Stimulated activated CD4-positive, alpha-beta T cell treated with anti-CD3 and anti-CD28 coated beads, Interleukin-12 subunit alpha, Interleukin-12 subunit beta, amount 100 ng/mL, for 24 hours (primary cell): Measurements from ENCODE around the gene MAP3K9.
"Not testable (repeated sequence)": the region's sequence is repeated elsewhere in the genome, so short reads cannot be mapped to it uniquely, and the experiment has no call there.

Source experiments
- DNase-seq, 2 experiments: peaks; one replicate each; pipeline ENCODE4 v3.0.0-alpha.2; 2020; ENCODE audit warnings: low read depth in 2 of 2

Gene MAP3K9

DNA sequence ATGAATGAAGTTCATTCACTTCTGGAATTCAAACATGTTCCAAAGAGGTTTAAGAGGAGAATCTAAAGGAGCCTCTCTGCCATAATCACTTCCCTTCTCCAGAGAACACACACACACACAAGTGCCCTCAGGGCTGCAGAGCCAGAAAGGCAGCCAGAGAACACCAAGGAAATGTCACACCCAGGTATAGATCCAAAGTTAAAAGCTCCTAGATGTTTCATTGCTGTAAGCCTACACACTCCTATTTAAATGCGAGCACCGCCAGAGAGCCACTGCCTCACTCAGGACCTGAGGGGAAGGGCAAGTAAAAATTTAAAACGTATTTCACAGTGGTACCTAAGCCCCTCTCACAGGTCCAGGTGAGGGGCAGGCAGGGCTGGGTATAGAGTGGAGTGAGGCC is 85.2 kb downstream of the MAP3K9 start:
- DNase-seq, result no peak

DNA sequence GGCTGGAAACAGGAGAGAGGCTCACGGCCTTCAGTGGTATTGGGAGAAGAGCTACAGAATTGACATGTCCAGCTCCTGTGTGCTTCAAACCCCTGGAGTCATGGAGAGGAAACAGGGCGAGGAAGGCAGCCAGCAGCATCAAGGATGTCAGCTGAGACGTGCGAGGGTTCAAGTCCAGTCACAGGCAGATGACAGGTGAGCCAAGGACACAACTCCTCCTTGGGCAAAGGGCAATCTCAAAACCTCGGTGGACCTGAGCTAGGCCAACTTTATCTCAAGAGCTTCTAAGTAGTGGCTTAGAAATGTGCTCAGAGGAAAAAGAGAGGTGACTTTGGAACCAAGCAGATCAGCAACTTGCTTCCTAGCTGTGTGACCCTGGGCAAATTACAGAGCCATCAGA is 86.0 kb downstream of the MAP3K9 start:
- DNase-seq, result no peak

DNA sequence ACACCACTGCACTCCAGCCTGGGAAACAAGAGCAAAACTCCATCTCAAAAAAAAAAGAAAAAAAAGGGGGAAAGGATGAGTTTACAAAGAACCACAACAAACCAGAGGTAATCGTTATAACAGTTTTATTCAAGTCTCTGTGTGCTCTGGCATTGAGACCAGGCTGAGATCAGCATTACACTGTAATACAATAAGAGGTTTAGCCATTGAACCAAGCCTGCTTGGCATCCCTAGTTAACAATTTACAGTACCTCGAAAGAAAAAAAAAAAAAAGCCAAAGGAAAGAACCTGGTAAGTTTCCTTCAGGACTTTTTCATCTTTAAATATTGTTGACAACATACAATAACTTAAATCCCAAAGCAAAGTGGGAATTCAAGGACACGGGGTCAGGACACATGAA is 86.9 kb downstream of the MAP3K9 start:
- DNase-seq, result no peak

DNA sequence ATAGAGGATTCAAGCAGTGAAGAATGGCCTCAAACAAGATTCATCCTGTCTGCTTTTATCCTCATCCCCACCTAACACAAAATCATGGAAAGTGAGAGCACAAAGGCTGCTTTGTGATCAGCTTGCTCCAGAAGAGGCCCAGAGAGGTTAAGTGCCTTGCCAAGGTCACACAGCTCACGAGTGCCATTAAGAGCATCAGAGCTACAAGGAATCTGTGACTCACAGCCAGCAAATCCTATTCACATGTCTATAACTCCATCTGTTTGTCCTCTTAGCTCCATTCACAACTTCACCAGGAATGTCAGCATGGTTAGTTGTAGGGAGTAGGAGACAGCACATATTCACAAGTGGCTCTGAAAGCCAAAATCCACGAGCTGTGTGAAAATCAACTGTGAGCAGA is 87.8 kb downstream of the MAP3K9 start:
- no peak for DNase-seq

DNA sequence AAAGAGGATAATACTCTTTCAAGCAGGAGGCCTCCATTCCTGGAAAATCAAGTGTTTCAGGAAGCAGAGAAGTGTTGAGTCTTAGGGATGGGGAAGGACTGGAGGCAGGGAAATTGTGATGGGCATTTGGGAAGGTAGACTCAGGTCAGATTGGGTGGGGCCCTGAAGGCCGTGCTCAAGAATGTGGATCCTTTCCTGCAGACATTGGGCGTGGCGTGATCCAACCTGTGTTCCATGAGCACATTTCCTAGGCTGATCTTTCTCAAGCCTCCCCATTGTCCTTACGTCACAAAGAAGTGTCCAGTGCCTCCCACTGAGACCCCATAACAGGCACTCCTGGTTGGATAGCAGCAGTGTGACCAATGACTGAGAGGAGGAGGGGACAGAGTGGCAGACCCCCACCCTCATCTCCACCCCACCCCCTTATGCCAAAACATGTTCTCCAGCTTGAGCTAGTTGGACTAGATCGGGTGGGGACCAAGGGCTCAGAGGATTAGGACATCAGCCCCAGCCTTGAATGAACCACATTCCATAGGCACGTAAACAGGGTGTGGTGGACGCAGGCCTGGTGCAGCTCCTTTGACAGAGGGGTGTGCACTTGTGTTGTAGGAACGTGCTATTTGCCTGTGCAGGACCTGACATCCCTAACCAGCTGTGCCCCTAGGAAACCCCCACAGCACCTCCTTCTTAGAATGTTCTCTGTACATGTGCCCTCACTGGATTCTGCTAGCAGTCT is 90.8 kb downstream of the MAP3K9 start:
- DNase-seq, result no peak

DNA sequence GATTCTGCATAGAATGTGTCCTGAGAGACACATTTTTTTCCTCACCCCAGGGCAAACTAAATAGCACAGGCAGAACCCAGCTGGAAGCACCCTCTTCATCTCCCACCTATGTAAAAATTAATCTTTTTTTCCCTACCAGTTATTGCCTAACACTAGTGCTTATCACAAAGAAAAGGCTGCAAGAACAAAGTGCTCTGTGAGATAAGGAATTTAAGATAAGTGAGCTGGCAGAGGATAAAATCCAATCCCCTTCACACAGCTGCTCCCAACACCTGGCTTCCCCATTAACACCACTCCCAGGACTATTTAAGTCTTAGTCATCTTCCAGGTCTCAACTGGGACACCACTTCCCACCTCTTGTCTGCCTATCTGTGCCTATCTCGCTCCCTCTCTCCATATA is 92.4 kb downstream of the MAP3K9 start:
- no peak for DNase-seq

DNA sequence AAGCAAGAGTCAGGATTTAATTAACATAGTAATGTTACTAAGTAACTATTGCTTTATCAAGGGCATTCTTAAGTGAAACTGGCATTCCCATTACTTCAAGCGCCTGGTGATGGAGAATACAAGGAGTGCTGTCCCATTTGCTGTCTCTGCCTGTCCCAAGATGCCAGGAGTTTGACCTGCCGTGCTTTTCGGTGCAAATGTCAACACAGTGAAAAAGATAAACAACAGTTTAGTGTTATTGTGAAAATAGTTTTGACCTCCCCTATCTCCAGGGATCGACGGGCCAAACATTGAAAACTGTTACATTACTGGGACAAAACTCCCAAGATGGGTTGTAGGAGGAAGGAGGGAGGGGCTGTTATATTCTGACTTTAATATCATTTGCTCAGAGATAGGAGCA is 92.8 kb downstream of the MAP3K9 start:
- DNase-seq, result no peak

DNA sequence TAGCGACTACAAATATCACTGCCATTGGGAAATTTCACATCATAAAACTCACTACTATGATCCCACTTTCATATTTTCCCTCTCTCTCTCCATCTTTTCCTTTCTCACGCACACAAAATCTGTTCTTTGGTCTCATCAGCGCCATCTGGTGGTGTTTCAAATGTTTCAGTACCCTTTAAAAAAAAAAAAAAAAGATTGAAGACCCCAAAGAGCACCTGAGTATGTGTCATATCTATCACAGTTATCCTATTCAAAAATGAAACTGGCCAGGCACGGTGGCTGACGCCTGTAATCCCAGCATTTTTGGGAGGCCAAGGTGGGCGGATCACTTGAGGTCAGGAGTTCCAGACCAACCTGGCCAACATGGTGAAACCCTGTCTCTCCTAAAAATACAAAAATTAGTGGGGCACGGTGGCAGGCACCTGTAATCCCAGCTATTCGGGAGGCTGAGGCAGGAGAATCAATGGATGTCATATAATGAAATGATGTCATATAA is 95.2 kb downstream of the MAP3K9 start:
- DNase-seq, result peak in 1 of 2 experiments; percentile 33

DNA sequence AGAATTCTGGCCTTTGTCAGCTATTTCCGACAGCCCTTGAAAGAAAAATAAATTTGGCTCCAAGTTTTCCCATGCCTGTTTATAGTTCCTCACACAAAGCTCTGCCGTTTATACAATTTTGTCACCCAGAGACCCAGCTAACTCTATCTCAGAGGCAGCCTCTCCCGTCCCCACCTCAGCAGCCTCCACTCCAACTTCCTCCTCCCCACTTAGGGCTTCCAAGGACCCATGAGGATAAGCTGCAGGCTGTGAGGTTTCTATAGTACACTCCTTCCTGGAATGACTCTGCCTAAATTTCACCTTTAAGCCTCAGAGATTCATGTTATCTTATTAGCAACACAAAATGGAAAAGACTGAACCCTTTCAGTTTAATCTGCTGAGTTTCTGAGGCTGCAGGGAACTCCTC is 95.8 kb downstream of the MAP3K9 start:
- no peak for DNase-seq

DNA sequence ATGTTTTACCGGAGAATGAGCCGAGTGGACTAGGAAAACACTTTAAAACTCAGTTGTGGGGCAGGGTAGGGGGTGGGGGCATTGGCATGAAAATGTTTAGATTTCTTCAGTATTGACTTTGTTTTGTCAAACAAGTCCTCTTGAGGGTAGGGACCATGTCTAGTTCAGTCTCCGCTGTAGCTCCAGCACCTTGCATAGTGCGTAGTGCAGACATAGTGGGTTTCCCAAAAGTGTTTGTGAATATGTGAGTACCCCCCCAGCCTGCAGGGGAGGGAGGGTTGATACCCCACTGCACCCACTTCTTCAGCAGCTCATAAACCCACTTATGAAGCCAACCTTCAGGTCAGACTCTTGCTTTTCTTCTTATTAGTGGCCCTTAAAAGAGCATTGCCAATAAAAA is 96.2 kb downstream of the MAP3K9 start:
- DNase-seq, result no peak

DNA sequence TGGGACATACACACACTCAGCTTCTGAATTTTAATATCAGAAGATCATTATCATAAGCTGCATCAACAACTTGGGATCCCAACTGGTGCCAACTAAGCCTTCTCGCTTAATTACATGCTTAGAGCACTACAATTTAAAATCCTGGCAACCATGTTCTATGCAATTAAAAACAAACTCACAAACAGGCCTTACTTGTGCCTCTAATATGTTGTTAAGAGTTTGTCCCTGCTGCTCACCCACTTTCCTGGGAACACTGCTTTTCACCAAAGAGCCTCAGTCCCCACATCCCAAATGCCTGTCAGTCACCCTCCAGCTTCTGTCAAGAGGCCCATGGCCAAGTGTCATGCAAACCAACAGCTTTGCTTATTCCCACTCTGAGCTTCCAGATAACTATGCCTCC is 97.9 kb downstream of the MAP3K9 start:
- DNase-seq, result no peak

DNA sequence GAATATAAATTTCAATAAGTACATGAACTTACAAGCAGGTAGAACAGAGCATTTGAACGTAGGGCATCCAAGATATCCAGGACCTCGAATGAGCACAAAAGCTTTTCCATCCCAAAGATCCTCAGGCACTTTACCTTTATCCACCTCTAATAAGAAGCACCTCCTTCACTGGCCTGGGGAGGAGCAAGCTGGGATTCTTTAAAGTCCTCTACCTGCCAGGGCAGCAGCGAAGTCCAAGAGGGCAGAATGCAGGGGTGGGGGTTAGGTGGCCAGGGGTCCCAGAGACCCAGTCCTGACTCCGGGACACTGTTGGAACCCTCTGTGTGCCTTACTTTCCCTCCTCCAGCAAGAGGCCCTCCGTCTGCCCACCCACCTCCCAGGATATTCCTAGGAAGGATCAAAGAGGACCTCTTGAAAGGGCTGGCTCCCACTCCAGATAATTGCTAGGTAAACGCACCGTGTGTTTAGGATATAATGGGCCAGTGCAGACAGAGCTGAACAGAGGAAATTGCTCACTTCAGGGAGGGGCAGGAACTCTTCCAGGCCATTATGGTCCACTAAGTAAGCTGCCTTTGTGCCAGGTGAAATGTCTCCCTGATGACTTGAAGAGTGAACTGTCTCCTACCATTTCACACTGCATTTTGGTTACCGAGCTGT is 99.5 kb downstream of the MAP3K9 start:
- no peak for DNase-seq

DNA sequence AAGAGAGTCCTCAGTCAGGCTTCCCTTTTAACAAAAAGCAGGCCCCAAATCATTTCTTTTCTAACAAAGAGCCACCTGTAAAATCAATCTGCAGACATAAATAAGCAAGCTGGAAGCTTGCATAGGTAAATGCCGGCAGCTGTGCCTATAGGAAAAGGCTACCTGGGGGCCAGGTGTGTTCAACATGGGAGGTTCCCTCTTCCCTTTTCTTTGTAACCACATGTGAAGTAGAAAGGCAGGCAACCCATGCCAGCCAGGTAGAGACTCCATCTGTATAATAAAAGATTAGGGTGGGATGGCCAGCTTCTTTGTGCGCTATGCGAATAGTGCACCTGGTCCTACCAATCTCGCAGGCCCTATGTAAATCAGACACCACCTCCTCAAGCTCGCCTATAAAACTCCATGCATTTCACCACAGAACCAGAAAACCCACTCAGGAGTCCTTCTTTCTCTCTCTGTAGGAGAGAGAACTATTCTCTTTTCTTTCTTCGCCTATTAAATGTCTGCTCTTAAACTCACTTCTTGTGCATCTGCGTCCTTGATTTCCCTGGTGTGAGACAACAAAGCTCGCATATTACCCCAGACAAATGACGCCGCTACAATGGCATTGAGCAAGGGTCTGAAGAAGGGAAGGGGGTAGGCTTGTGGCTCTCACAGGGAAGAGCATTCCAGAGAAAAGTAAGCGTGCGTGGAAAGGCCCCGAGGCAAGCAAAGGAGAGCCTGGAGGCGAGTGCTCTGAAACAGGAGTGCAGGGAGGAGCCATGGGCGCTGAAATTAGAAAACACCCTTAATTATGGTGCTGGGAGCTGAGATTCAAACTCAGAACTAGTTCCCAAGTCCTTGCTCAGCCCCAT is 100.4 kb downstream of the MAP3K9 start:
- no peak for DNase-seq

DNA sequence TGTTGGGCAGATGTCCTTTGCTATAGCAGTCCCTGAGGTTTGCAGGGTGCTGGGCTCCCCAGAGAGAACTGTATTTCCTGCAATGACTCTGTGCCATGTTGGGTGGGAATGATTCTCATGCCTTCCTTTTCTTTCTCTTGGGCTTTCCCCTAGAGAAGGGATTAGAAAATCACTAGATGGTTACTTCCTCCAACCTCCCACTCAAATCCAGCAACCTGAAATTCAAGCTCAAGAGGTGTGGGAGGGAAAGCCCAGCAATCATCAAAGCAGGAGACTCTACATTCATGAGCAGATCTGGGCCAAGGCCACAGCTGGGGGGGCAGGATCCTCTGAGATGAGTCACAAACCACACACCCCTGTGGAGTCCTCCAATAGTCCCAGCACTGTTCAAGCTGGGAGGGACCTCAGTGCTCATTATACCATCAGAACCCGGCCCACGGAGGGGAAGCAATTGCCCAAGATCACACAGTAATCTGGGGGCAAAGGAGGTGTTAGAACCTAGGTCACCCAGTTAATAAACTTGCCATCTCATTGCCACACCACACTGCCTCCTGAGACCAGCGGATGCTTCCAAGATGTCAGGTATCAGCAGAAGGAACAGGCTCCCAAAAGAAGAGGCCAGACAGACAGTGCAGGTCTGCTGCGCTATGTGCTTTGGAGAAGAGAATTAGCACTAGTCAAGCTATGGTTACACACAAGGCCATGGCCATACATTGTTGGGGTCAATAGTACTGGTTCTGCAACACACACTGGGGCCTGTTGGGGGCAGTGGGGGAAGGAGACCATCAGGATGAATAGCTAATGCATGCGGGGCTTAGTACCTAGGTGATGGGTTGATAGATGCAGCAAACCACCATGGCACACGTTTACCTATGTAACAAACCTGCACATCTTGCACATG is 101.9 kb downstream of the MAP3K9 start:
- DNase-seq, result peak in 1 of 2 experiments; percentile 3

DNA sequence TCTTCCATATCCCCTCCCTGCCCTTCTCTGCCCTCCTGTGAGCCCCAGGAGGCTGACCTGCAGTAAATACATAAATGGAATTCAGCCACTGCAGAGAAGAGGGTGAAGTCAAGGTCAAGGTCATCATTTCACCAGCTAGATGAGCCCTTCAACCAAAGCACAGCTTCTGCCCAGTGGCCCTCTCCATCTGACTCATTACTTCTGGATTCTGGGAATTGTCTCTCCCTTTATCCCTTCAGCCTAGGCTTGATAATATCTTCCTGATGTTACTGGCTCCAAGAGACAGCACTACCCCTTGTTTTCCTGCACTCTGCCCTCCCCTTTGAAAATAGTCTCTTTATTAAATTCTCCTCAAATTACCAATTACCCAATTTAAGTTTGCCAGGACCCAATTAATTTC is 103.1 kb downstream of the MAP3K9 start:
- no peak for DNase-seq

DNA sequence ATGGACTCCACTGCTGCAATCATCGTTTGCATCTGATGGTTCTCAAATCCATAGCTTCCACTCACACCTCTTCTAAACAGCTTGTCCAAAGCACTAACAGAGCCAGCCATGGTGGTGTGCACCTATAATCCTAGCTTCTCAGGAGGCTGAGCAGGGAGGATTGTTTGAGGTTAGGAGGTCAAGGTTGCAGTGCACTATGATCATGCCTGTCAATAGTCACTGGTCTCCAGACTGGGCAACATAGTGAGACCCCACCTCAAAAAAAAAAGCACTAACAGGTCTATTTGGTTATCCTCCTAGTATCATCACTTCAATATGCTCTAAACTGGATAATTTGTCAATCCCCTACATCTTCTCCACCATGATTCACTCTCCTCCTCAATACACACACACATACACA is 104.4 kb downstream of the MAP3K9 start:
- no peak for DNase-seq

DNA sequence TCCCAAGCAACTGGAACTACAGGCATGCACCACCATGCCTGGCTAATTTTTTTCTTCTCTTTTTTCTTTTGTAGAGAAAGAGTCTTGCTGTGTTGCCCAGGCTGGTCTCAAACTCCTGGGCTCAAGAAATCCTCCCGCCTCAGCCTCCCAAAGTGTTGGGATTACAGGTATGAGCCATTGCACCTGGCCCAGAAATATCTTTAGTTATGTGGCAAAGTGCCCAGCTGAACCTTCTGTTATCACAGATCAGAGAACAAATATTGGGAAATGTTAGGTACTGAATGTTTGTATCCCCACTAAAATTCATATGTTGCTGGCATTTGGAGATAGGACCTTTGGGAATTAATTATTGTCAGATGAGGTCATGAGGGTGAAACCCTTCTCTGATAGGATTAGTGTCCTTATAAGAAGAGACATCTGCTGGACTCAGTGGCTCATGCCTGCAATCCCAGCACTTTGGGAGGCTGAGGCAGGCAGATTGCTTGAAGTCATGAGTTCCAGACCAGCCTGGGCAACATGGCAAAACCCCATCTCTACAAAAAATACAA is 105.6 kb downstream of the MAP3K9 start:
- DNase-seq, result not testable (repeated sequence)

DNA sequence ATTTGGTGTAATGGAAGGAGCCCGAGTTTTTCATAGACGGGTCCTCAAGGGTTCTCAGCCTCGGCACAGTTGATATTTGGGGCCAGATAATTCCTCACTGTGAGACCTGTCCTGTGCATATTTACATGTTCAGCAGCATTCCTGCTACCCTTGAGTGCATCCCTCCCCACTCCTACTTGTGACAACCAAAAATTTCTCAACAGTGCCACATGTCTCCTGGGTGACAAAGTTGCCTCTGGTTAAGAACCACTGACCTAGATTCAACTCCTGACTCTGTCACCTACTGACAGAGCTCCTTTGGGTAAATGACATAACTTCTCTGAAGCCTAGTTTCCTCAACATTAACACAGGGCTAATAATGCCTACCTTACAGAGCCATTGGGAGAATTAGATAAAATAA is 107.2 kb downstream of the MAP3K9 start:
- DNase-seq, result no peak

DNA sequence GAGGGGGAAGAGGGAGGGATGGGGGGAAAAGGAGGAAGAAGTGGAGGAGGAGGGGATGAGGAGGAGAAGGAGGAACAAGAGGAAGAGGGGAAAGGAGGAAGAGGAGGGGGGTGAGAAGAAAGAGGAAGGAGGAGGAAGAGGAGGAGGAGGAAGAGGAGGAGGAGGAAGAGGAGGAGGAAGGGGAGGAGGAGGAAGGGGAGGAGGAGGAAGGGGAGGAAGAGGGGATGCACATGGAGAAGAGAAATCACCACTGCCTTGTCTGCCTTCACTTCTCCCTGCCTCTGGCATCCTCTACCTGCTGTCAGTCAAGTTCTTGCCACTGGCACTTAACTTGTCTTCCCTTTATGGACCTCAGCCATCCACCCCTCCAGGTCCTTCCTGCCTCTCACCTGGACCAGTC is 107.7 kb downstream of the MAP3K9 start:
- DNase-seq, result no peak

DNA sequence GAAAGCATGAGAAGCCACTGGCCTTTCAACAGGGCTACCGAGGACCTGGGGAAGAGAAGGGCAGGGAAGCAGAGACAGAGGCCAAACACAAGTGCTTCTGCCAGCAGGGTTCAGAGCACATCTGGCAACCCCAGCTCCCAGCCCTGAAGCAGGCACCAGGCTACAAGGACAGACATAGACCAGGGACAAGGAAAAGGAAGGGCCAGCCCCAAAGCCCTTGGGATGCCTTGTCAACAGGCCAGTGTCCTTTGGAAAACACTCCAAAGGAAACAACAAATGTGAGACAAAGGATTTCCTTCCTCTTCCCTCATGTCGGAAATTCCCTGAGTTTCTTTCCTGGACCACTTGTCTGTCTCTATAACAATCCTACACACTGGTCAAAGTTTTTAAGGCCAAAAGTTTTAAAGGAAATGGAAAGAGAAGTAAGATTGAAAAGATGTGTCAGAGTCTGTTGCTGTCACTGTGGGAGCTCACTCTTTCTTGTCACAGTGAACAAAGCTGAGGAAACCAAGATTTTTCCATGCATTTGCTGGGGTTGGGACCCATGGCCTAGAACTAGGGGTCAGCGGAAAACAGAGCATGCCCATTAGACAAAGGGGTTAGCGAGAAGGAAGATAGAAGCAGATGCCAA is 108.2 kb downstream of the MAP3K9 start:
- no peak for DNase-seq

DNA sequence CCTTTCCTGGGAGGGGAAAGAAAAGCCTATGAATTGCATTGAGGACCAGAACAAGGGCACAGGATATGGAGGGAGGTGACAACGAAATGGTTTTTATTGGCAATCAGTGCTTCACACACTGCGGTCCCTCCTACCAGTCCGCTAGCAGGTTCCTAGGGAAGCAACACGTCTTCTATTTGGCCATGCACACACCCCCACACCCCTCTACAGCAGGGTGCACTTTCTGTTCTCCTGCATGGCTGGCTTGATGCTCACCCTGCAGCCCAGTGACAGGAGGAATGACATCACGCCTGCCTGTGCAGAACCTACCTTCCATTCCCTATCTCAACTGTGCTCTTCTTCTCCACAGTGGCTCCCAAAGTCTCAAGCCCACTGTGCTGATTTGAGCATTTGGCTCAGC is 109.7 kb downstream of the MAP3K9 start:
- DNase-seq, result no peak
